DOHH2 (cell line): Measurements from ENCODE around the gene ISCA1.

Experiments
- H3F3A ChIP-seq: fragments of 200-600 bp; sonication (generic), shearing (Covaris generic); 2 replicates; pipeline ENCODE4 v1.6.0; 2016; ENCODE audit warnings: antibody characterized with exemption, mild to moderate bottlenecking; ENCODE audit not compliant: control insufficient read depth, insufficient read depth
- H3K27ac ChIP-seq: fragments of 200-600 bp; sonication (generic); 2 replicates; pipeline ENCODE4 v1.5.1; 2014; ENCODE audit warnings: low read depth, mild to moderate bottlenecking, low read length, moderate library complexity
- H3K27me3 ChIP-seq: fragments of 200-600 bp; sonication (generic); 2 replicates; pipeline ENCODE4 v1.6.1; 2014; ENCODE audit warnings: mild to moderate bottlenecking, low read length, mixed read lengths; ENCODE audit not compliant: control insufficient read depth
- H3K36me3 ChIP-seq: fragments of 200-600 bp; sonication (generic); 2 replicates; pipeline ENCODE4 v1.6.1; 2014; ENCODE audit warnings: mild to moderate bottlenecking, low read length, moderate library complexity, mixed read lengths; ENCODE audit not compliant: control insufficient read depth
- H3K4me1 ChIP-seq: fragments of 200-600 bp; sonication (generic); 2 replicates; pipeline ENCODE4 v1.6.1; 2014; ENCODE audit warnings: mild to moderate bottlenecking, low read length, mixed read lengths; ENCODE audit not compliant: control insufficient read depth
- H3K4me2 ChIP-seq: fragments of 200-600 bp; sonication (generic); 2 replicates; pipeline ENCODE4 v1.6.0; 2014; ENCODE audit warnings: mild to moderate bottlenecking, low read length, moderate library complexity
- H3K4me3 ChIP-seq: fragments of 200-600 bp; sonication (generic); 2 replicates; pipeline ENCODE4 v1.5.1; 2014; ENCODE audit warnings: mild to moderate bottlenecking, low read length, mixed read lengths
- H3K79me2 ChIP-seq: fragments of 200-600 bp; sonication (generic); 2 replicates; pipeline ENCODE4 v1.6.1; 2014; ENCODE audit warnings: mild to moderate bottlenecking, low read length, mixed read lengths; ENCODE audit not compliant: control insufficient read depth
- H3K9me2 ChIP-seq: fragments of 200-600 bp; sonication (generic); replicated peaks from 2 replicates; pipeline ENCODE4 v1.6.1; 2014; ENCODE audit warnings: mild to moderate bottlenecking, low read length, mixed read lengths; ENCODE audit not compliant: control insufficient read depth
- H3K9me3 ChIP-seq: fragments of 200-600 bp; sonication (generic); 2 replicates; pipeline ENCODE4 v1.6.1; 2014; ENCODE audit warnings: antibody characterized with exemption, low read length, mixed read lengths; ENCODE audit not compliant: control insufficient read depth, insufficient read depth
- H4K20me1 ChIP-seq: fragments of 200-600 bp; sonication (generic); 2 replicates; pipeline ENCODE4 v1.6.0; 2014; ENCODE audit warnings: low read depth, mild to moderate bottlenecking, antibody characterized with exemption, low read length, moderate library complexity; ENCODE audit not compliant: control insufficient read depth, insufficient read depth
- EZH2phosphoT487 ChIP-seq: fragments of 200-600 bp; sonication (generic); IDR thresholded peaks from 2 replicates; pipeline ENCODE4 v1.6.1; 2017; ENCODE audit warnings: borderline replicate concordance, mild to moderate bottlenecking, antibody characterized with exemption, low read length, moderate library complexity, mixed read lengths
- TF ChIP-seq, protein P1 (sequence below): fragments of 200-600 bp; sonication (generic); IDR thresholded peaks from one replicate; pipeline ENCODE4 v1.5.1; 2014; ENCODE audit warnings: antibody characterized with exemption, mild to moderate bottlenecking, low read depth, low read length; ENCODE audit not compliant: poor library complexity, severe bottlenecking

Gene ISCA1

DNA sequence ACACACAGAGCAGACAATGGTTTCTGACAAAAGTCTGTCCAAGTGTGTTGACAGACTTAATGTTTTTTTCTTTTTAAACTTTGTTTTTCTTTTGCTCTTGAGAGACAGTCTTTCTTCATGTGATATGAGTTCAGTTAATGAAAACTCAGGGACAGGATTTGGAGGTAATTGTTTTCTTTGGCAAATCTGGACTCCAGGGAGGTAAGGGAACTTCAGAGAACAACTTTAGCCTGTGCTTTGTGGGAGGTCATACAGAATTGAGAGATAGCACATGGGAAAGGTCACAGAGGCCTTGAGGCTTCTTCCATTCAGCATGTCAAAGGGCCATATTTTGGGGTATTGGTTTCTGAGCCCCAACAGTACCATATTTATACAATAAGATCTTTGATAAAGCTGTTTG lies 32.2 kb downstream of the ISCA1 start:
- Histone ChIP-seq H3K4me2 (no peak overlapping the region), H3K9me2 (no peaks in the 10 kb centered on the region), H3K36me3 (no peaks in the 10 kb centered on the region), H3F3A (no peaks in the 10 kb centered on the region), H3K27me3 (no peaks in the 10 kb centered on the region; the same call in none of the 2 replicates), H3K4me1 (peaks cover 6% of the 10 kb centered on the region), H3K9me3 (no peaks in the 10 kb centered on the region), H3K4me3 (no peak overlapping the region), H3K79me2 (no peaks in the 10 kb centered on the region), H4K20me1 (no peaks in the 10 kb centered on the region), H3K27ac (no peak overlapping the region)
- TF ChIP-seq, protein P1, sequence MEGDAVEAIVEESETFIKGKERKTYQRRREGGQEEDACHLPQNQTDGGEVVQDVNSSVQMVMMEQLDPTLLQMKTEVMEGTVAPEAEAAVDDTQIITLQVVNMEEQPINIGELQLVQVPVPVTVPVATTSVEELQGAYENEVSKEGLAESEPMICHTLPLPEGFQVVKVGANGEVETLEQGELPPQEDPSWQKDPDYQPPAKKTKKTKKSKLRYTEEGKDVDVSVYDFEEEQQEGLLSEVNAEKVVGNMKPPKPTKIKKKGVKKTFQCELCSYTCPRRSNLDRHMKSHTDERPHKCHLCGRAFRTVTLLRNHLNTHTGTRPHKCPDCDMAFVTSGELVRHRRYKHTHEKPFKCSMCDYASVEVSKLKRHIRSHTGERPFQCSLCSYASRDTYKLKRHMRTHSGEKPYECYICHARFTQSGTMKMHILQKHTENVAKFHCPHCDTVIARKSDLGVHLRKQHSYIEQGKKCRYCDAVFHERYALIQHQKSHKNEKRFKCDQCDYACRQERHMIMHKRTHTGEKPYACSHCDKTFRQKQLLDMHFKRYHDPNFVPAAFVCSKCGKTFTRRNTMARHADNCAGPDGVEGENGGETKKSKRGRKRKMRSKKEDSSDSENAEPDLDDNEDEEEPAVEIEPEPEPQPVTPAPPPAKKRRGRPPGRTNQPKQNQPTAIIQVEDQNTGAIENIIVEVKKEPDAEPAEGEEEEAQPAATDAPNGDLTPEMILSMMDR = no peak
- no peak for TF ChIP-seq EZH2phosphoT487

DNA sequence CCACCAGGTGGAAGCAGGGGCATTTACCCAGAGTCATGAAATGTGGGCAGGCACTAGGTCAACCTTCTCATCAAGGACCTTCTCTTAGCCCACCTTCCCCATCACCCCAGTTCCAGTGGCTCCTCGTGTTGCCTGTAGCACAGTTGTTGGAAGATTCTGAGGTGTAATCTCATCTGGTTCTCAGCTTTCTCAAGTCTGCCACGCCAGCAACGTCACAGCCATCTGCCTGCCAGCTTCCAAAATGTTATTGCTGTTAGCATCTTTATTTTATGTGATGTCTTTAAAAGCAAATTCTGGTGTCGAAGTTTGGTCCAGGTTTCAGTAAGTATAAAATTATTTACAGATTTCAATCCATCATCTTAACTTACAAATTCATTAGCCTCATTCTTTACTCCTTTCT lies 33.6 kb downstream of the ISCA1 start:
- no peaks in the 10 kb centered on the region for H3K9me3 ChIP-seq
- H3K36me3 ChIP-seq = no peaks in the 10 kb centered on the region
- no peak overlapping the region for H3K4me3 ChIP-seq
- H3K27me3 ChIP-seq = no peaks in the 10 kb centered on the region; the same call in none of the 2 replicates
- H3K9me2 ChIP-seq = no peaks in the 10 kb centered on the region
- H3K27ac ChIP-seq = no peak overlapping the region
- no peaks in the 10 kb centered on the region for H4K20me1 ChIP-seq
- no peaks in the 10 kb centered on the region for H3F3A ChIP-seq
- H3K4me2 ChIP-seq = no peak overlapping the region
- no peaks in the 10 kb centered on the region for H3K79me2 ChIP-seq
- TF ChIP-seq, protein P1 = no peak
- TF ChIP-seq EZH2phosphoT487 = no peak
- H3K4me1 ChIP-seq = peaks cover 6% of the 10 kb centered on the region

- H4K20me1 ChIP-seq = no peaks in the 10 kb centered on the region
- H3K4me1 ChIP-seq = peaks cover 6% of the 10 kb centered on the region
- H3F3A ChIP-seq = no peaks in the 10 kb centered on the region
- no peak for TF ChIP-seq EZH2phosphoT487
- 0 out of 2 replicates have a peak overlapping the region, but pooled peaks have one; percentile 3 for H3K4me2 ChIP-seq
- no peaks in the 10 kb centered on the region; the same call in none of the 2 replicates for H3K27me3 ChIP-seq
- H3K79me2 ChIP-seq = no peaks in the 10 kb centered on the region
- H3K36me3 ChIP-seq = no peaks in the 10 kb centered on the region
- no peak overlapping the region for H3K27ac ChIP-seq
- H3K9me2 ChIP-seq = no peaks in the 10 kb centered on the region
- H3K4me3 ChIP-seq = no peak overlapping the region
- H3K9me3 ChIP-seq = no peaks in the 10 kb centered on the region
These were observed 35.6 kb downstream of the ISCA1 start for GRCh38 chr9:86246752-86247161.

GRCh38 chr9:86242071-86242470 lies 40.3 kb downstream of the ISCA1 start:
- TF ChIP-seq, protein P1 = no peak
- no peak for TF ChIP-seq EZH2phosphoT487
- Histone ChIP-seq H4K20me1 (no peaks in the 10 kb centered on the region), H3K4me3 (no peak overlapping the region), H3K27ac (no peak overlapping the region), H3K9me2 (no peaks in the 10 kb centered on the region), H3K4me2 (no peak overlapping the region), H3K27me3 (peaks cover 2% of the 10 kb centered on the region; the same call in 1 of the 2 replicates), H3K4me1 (peaks cover 6% of the 10 kb centered on the region), H3K9me3 (no peaks in the 10 kb centered on the region), H3K36me3 (no peaks in the 10 kb centered on the region), H3F3A (no peaks in the 10 kb centered on the region), H3K79me2 (no peaks in the 10 kb centered on the region)
